Type B pancreatic cell (in vitro differentiated cells): Measurements from ENCODE around the gene IGF2R. TPM values are rescaled to one million over a fixed set of nuclear protein-coding genes. Genes with fewer than 3 reads are reported as not detected.

Source experiments
- DNase-seq: peaks from one replicate; pipeline ENCODE4 v3.0.0; 2021; ENCODE audit warnings: mixed read lengths; ENCODE audit not compliant: unreplicated experiment; ENCODE audit errors: extremely low spot score
- H3K27ac Mint-ChIP-seq: 2 replicates; pipeline ENCODE4 v1.8.0; 2021; ENCODE audit warnings: mild to moderate bottlenecking, mixed read lengths
- H3K27me3 Mint-ChIP-seq: 2 replicates; pipeline ENCODE4 v1.8.0; 2021; ENCODE audit warnings: mixed read lengths
- H3K36me3 Mint-ChIP-seq: 2 replicates; pipeline ENCODE4 v1.8.0; 2021; ENCODE audit warnings: mixed read lengths
- H3K4me1 Mint-ChIP-seq: one replicate; pipeline ENCODE4 v1.8.0; 2021; ENCODE audit warnings: mixed read lengths; ENCODE audit not compliant: unreplicated experiment
- H3K4me3 Mint-ChIP-seq: 2 replicates; pipeline ENCODE4 v1.8.0; 2021; ENCODE audit warnings: mild to moderate bottlenecking, mixed read lengths
- H3K9me3 Mint-ChIP-seq: 2 replicates; pipeline ENCODE4 v1.8.0; 2021; ENCODE audit warnings: mixed read lengths
- CTCF ChIP-seq: fragments of 200-600 bp; sonication (generic); conservative IDR thresholded peaks from 2 replicates; pipeline ENCODE4 v1.5.0; 2021; ENCODE audit warnings: antibody characterized with exemption, mild to moderate bottlenecking
- total RNA-seq: library from RNA; stranded (reverse); gene quantifications from 2 replicates; pipeline ENCODE4 v1.2.1, GENCODE V29; 2021; ENCODE audit warnings: low replicate concordance

IGF2R gene
- total RNA-seq, 1 donor from 2014 or later, result 79.8 TPM

GRCh38 chr6:159957071-159957673 is 11.7 kb upstream of the IGF2R start:
- no peak for DNase-seq
- H3K4me1 Mint-ChIP-seq, result peaks cover 23% of the 10 kb centered on the region
- H3K36me3 Mint-ChIP-seq, result no peaks in the 10 kb centered on the region
- H3K27me3 Mint-ChIP-seq, result peaks cover 14% of the 10 kb centered on the region
- no peak overlapping the region for H3K4me3 Mint-ChIP-seq
- peaks cover 7% of the 10 kb centered on the region for H3K9me3 Mint-ChIP-seq
- H3K27ac Mint-ChIP-seq, result no peak overlapping the region
- no peak for TF ChIP-seq CTCF

GRCh38 chr6:159959165-159959975 is 9.5 kb upstream of the IGF2R start:
- Mint-ChIP-seq H3K36me3 (no peaks in the 10 kb centered on the region), H3K27me3 (peaks cover 27% of the 10 kb centered on the region), H3K4me3 (no peak overlapping the region), H3K9me3 (peaks cover 7% of the 10 kb centered on the region), H3K27ac (peak overlapping the region; percentile 4), H3K4me1 (peaks cover 7% of the 10 kb centered on the region)
- DNase-seq, result no peak
- no peak for TF ChIP-seq CTCF

GRCh38 chr6:159959976-159960384 is 8.9 kb upstream of the IGF2R start:
- Mint-ChIP-seq H3K4me1 (peaks cover 7% of the 10 kb centered on the region), H3K9me3 (peaks cover 7% of the 10 kb centered on the region), H3K27me3 (peaks cover 33% of the 10 kb centered on the region), H3K27ac (peak overlapping the region; percentile 4), H3K36me3 (no peaks in the 10 kb centered on the region), H3K4me3 (no peak overlapping the region)
- TF ChIP-seq CTCF, result no peak
- no peak for DNase-seq

- H3K4me3 Mint-ChIP-seq, result no peak overlapping the region
- no peak overlapping the region for H3K27ac Mint-ChIP-seq
- no peak for TF ChIP-seq CTCF
- H3K27me3 Mint-ChIP-seq, result peaks cover 36% of the 10 kb centered on the region
- no peak for DNase-seq
- peaks cover 7% of the 10 kb centered on the region for H3K4me1 Mint-ChIP-seq
- no peaks in the 10 kb centered on the region for H3K36me3 Mint-ChIP-seq
- H3K9me3 Mint-ChIP-seq, result peaks cover 7% of the 10 kb centered on the region
These were observed 8.4 kb upstream of the IGF2R start for GRCh38 chr6:159960485-159960884.

- H3K36me3 Mint-ChIP-seq, result no peaks in the 10 kb centered on the region
- peaks cover 43% of the 10 kb centered on the region for H3K27me3 Mint-ChIP-seq
- H3K9me3 Mint-ChIP-seq, result peaks cover 7% of the 10 kb centered on the region
- no peak overlapping the region for H3K4me3 Mint-ChIP-seq
- H3K4me1 Mint-ChIP-seq, result peaks cover 7% of the 10 kb centered on the region
- H3K27ac Mint-ChIP-seq, result no peak overlapping the region
- DNase-seq, result no peak
- no peak for TF ChIP-seq CTCF
These were observed 7.4 kb upstream of the IGF2R start for GRCh38 chr6:159961528-159961927.
